NCI-H2227 (cell line): ENCODE measurements around the gene IQSEC1.

ENCODE experiments used
- DNase-seq: peaks from one replicate; lab custom pipeline; 2025; ENCODE audit not compliant: unreplicated experiment; lab: John Stamatoyannopoulos, UW

IQSEC1 gene

GRCh38 chr3:13032206-13032605 lies 41.0 kb downstream of the IQSEC1 start:
- no peak for DNase-seq

- DNase-seq = no peak
Measured at GRCh38 chr3:13031621-13032020, 41.6 kb downstream of the IQSEC1 start.

- DNase-seq = no peak
Measured at GRCh38 chr3:13030684-13031083, 42.5 kb downstream of the IQSEC1 start.

GRCh38 chr3:13028010-13028821 lies 45.0 kb downstream of the IQSEC1 start:
- no peak for DNase-seq

- no peak for DNase-seq
Measured at GRCh38 chr3:13027154-13027553, 46.1 kb downstream of the IQSEC1 start.

- DNase-seq = no peak
Measured at GRCh38 chr3:13026534-13026933, 46.7 kb downstream of the IQSEC1 start.

GRCh38 chr3:13025778-13026518 lies 47.3 kb downstream of the IQSEC1 start:
- no peak for DNase-seq

- DNase-seq = no peak
Measured at GRCh38 chr3:13025090-13025489, 48.1 kb downstream of the IQSEC1 start.

- DNase-seq = no peak
Measured at GRCh38 chr3:13024765-13025065, 48.5 kb downstream of the IQSEC1 start.

- DNase-seq = no peak
Measured at GRCh38 chr3:13023971-13024764, 49.1 kb downstream of the IQSEC1 start.

- no peak for DNase-seq
Measured at GRCh38 chr3:13023235-13023970, 49.8 kb downstream of the IQSEC1 start.

- no peak for DNase-seq
Measured at GRCh38 chr3:13022348-13023234, 50.6 kb downstream of the IQSEC1 start.

- DNase-seq = no peak
Measured at GRCh38 chr3:13021141-13022114, 51.8 kb downstream of the IQSEC1 start.

GRCh38 chr3:13020159-13020750 lies 53.0 kb downstream of the IQSEC1 start:
- no peak for DNase-seq

GRCh38 chr3:13019243-13020095 lies 53.8 kb downstream of the IQSEC1 start:
- peak; percentile 31 for DNase-seq

GRCh38 chr3:13018561-13019242 lies 54.5 kb downstream of the IQSEC1 start:
- peak; percentile 38 for DNase-seq

- peak; percentile 87 for DNase-seq
Measured at GRCh38 chr3:13018043-13018451, 55.2 kb downstream of the IQSEC1 start.
